Neural cell (in vitro differentiated cells): ENCODE data around the gene SLC38A9.

ENCODE experiments used
- EP300 ChIP-seq: fragments of 450-650 bp; conservative IDR thresholded peaks from 2 replicates; pipeline ENCODE4 v1.6.1; 2014; ENCODE audit warnings: antibody characterized with exemption, mild to moderate bottlenecking, moderate library complexity; ENCODE audit not compliant: poor library complexity, severe bottlenecking
- EZH2 ChIP-seq: fragments of 200-600, 300-800 bp; shearing (Covaris generic), sonication (generic); IDR thresholded peaks from 2 replicates; pipeline ENCODE4 v1.6.1; 2014; ENCODE audit warnings: antibody characterized with exemption, low read length, borderline replicate concordance, mild to moderate bottlenecking; ENCODE audit not compliant: insufficient read depth, poor library complexity, severe bottlenecking
- POLR2AphosphoS5 ChIP-seq: IDR thresholded peaks from 2 replicates; pipeline ENCODE4 v1.6.1; 2012
- RAD21 ChIP-seq: fragments of 450-650 bp; conservative IDR thresholded peaks from 2 replicates; pipeline ENCODE4 v1.6.1; 2014; ENCODE audit warnings: antibody characterized with exemption, mild to moderate bottlenecking, moderate library complexity
- TAF1 ChIP-seq: IDR thresholded peaks from 2 replicates; pipeline ENCODE4 v1.6.1; 2012; ENCODE audit warnings: low read depth
- TF ChIP-seq, protein P1 (sequence below): fragments of 450-650 bp; IDR thresholded peaks from 2 replicates; pipeline ENCODE4 v1.5.1; 2014; ENCODE audit warnings: antibody characterized with exemption, mild to moderate bottlenecking, moderate library complexity; ENCODE audit not compliant: poor library complexity, severe bottlenecking
- TF ChIP-seq, protein P2 (sequence below): IDR thresholded peaks from 2 replicates; pipeline ENCODE4 v1.6.1; 2012; ENCODE audit warnings: borderline replicate concordance

- TF ChIP-seq RAD21: no peak
- TF ChIP-seq, protein P1, sequence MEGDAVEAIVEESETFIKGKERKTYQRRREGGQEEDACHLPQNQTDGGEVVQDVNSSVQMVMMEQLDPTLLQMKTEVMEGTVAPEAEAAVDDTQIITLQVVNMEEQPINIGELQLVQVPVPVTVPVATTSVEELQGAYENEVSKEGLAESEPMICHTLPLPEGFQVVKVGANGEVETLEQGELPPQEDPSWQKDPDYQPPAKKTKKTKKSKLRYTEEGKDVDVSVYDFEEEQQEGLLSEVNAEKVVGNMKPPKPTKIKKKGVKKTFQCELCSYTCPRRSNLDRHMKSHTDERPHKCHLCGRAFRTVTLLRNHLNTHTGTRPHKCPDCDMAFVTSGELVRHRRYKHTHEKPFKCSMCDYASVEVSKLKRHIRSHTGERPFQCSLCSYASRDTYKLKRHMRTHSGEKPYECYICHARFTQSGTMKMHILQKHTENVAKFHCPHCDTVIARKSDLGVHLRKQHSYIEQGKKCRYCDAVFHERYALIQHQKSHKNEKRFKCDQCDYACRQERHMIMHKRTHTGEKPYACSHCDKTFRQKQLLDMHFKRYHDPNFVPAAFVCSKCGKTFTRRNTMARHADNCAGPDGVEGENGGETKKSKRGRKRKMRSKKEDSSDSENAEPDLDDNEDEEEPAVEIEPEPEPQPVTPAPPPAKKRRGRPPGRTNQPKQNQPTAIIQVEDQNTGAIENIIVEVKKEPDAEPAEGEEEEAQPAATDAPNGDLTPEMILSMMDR: no peak
- TF ChIP-seq EZH2: no peak
- no peak for TF ChIP-seq TAF1
- TF ChIP-seq POLR2AphosphoS5: no peak
- no peak for TF ChIP-seq EP300
- TF ChIP-seq, protein P2, sequence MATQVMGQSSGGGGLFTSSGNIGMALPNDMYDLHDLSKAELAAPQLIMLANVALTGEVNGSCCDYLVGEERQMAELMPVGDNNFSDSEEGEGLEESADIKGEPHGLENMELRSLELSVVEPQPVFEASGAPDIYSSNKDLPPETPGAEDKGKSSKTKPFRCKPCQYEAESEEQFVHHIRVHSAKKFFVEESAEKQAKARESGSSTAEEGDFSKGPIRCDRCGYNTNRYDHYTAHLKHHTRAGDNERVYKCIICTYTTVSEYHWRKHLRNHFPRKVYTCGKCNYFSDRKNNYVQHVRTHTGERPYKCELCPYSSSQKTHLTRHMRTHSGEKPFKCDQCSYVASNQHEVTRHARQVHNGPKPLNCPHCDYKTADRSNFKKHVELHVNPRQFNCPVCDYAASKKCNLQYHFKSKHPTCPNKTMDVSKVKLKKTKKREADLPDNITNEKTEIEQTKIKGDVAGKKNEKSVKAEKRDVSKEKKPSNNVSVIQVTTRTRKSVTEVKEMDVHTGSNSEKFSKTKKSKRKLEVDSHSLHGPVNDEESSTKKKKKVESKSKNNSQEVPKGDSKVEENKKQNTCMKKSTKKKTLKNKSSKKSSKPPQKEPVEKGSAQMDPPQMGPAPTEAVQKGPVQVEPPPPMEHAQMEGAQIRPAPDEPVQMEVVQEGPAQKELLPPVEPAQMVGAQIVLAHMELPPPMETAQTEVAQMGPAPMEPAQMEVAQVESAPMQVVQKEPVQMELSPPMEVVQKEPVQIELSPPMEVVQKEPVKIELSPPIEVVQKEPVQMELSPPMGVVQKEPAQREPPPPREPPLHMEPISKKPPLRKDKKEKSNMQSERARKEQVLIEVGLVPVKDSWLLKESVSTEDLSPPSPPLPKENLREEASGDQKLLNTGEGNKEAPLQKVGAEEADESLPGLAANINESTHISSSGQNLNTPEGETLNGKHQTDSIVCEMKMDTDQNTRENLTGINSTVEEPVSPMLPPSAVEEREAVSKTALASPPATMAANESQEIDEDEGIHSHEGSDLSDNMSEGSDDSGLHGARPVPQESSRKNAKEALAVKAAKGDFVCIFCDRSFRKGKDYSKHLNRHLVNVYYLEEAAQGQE: no peak
These were observed 82.3 kb downstream of the SLC38A9 start for GRCh38 chr5:55629815-55630214.
